ENCODE data around the gene TMEM271.
"Not testable (repeated sequence)": the region's sequence is repeated elsewhere in the genome, so short reads cannot be mapped to it uniquely, and the experiment has no call there.

TMEM271 gene

GRCh38 chr4:609400-610050 is 33.4 kb upstream of the TMEM271 start:
- DNase-seq (ENCODE audit: low read depth, low spot score), result no peak

GRCh38 chr4:608236-608635 is 32.1 kb upstream of the TMEM271 start:
- DNase-seq (ENCODE audit: low read depth, low spot score), result no peak

GRCh38 chr4:605702-606425 is 29.8 kb upstream of the TMEM271 start:
- no peak for DNase-seq (ENCODE audit: low read depth, low spot score)

- DNase-seq (ENCODE audit: low read depth, low spot score), result no peak
These were observed 28.0 kb upstream of the TMEM271 start for GRCh38 chr4:604131-604530.

GRCh38 chr4:602559-602942 is 26.5 kb upstream of the TMEM271 start:
- no peak for DNase-seq (ENCODE audit: low read depth, low spot score)

- DNase-seq (ENCODE audit: low read depth, low spot score), result no peak
These were observed 25.8 kb upstream of the TMEM271 start for GRCh38 chr4:601612-602558.

GRCh38 chr4:600850-601515 is 24.9 kb upstream of the TMEM271 start:
- no peak for DNase-seq (ENCODE audit: low read depth, low spot score)

- no peak for DNase-seq (ENCODE audit: low read depth, low spot score)
These were observed 24.1 kb upstream of the TMEM271 start for GRCh38 chr4:600166-600565.

- DNase-seq (ENCODE audit: low read depth, low spot score), result no peak
These were observed 22.8 kb upstream of the TMEM271 start for GRCh38 chr4:598925-599324.

GRCh38 chr4:592825-593520 is 16.9 kb upstream of the TMEM271 start:
- no peak for DNase-seq (ENCODE audit: low read depth, low spot score)

GRCh38 chr4:592178-592577 is 16.1 kb upstream of the TMEM271 start:
- not testable (repeated sequence) for DNase-seq (ENCODE audit: low read depth, low spot score)

- DNase-seq (ENCODE audit: low read depth, low spot score), result no peak
These were observed 14.3 kb upstream of the TMEM271 start for GRCh38 chr4:590313-590841.

- no peak for DNase-seq (ENCODE audit: low read depth, low spot score)
These were observed 13.3 kb upstream of the TMEM271 start for GRCh38 chr4:589219-589963.

- DNase-seq (ENCODE audit: low read depth, low spot score), result no peak
These were observed 12.3 kb upstream of the TMEM271 start for GRCh38 chr4:588351-588849.

GRCh38 chr4:587671-588350 is 11.7 kb upstream of the TMEM271 start:
- DNase-seq (ENCODE audit: low read depth, low spot score), result no peak

- no peak for DNase-seq (ENCODE audit: low read depth, low spot score)
These were observed 7.7 kb upstream of the TMEM271 start for GRCh38 chr4:583820-584219.

GRCh38 chr4:581753-582361 is 5.8 kb upstream of the TMEM271 start:
- no peak for DNase-seq (ENCODE audit: low read depth, low spot score)

GRCh38 chr4:581181-581580 is 5.1 kb upstream of the TMEM271 start:
- no peak for DNase-seq (ENCODE audit: low read depth, low spot score)
